ENCODE data around the gene CEMP1. TPM values are rescaled to one million over a fixed set of nuclear protein-coding genes. Genes with fewer than 3 reads are reported as not detected.

The CEMP1 gene
- total RNA-seq, 4 donors from 2014 or later, result not detected

DNA sequence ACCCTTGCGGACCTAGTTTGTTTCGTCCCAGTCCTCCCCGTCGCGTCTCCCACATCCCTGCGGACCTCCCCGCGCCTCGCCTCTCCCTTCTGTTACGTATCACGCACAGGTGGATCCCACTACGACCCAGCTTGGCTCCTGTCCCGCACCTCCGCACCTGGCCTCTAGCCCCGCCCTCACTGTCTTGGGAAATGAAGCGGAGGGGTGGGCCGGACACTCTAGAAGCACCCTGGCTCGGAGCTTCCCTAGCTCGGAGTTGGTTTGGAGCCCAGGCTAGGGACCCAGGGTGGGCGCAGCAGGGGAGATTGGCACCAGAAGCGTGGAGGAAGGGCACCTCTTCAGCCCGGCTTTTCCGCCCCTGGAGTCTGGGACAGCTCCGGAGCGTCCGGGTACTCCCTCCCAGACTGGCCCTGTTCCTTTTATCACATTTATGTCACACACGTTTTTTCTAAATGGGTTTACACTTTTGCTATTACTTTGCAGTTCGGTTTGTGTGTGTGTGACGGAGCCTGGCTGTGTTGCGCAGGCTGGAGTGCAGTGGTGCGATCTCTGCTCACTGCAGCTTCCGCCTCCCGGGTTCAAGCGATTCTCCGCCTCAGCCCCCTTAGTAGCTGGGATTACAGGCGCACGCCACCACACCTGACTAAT is 1.4 kb upstream of the CEMP1 start:
- WGBS, 2 donors, result 1 to 2% methylated on average over 32 to 34 of the region's 37 CpGs

DNA sequence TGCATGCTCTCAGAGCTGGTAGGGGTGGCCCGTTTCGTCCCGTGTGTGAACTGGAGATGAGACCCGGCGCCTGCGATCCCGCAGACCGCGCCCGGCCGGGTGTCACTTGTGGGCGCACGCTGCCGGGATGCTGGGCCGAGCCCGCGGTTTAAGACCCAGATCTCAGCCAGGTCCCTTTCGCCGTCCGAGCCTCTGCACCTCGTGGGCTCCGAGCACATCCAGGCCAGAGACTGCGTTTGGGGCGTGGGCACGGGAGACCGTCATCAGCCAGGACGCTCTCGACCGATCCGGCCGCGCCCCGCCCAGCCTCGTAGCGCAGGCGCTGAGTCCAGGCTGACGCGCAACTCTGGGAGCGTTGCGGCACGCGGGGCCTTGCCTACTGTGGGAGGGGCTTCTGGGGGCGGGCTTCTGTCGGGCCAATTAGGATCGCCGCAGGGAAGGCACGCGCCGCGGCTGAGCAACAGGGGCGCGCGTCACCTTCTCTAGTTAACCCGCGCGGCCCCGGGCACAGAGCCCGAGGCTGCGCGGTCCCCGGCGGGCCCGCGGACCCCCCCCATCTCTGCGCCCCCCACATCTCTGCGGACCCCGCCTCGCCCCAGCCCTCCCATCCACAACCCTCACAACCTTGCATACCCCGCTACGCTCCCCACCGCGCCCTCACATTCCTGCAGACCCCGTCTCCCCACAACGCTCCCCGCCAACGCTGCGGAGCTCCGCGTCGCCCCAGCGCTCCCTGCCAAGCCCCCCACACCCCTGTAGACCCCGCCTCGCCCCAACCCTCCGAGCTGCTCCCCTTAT is 687 bp upstream of the CEMP1 start:
- Histone ChIP-seq H3K4me3 (peak overlapping the region; percentile 52 to 81 (median 70)), H3K27ac (peak overlapping the region; percentile 96 to 99 (median 98)), H3K9me3 (no peaks in the 10 kb centered on the region), H3K4me1 (peaks cover 0 to 27% (median 17%) of the 10 kb centered on the region in 4 donors), H3K36me3 (peaks cover 0 to 36% (median 0%) of the 10 kb centered on the region in 3 donors), H3K27me3 (no peaks in the 10 kb centered on the region)
- TF ChIP-seq POLR2A (IDR thresholded peaks at IDR 0.05) (peak; percentile 83 to 95), EP300 (IDR thresholded peaks at IDR 0.05) (peak; percentile 97 to 99)
- TF ChIP-seq, protein P1, sequence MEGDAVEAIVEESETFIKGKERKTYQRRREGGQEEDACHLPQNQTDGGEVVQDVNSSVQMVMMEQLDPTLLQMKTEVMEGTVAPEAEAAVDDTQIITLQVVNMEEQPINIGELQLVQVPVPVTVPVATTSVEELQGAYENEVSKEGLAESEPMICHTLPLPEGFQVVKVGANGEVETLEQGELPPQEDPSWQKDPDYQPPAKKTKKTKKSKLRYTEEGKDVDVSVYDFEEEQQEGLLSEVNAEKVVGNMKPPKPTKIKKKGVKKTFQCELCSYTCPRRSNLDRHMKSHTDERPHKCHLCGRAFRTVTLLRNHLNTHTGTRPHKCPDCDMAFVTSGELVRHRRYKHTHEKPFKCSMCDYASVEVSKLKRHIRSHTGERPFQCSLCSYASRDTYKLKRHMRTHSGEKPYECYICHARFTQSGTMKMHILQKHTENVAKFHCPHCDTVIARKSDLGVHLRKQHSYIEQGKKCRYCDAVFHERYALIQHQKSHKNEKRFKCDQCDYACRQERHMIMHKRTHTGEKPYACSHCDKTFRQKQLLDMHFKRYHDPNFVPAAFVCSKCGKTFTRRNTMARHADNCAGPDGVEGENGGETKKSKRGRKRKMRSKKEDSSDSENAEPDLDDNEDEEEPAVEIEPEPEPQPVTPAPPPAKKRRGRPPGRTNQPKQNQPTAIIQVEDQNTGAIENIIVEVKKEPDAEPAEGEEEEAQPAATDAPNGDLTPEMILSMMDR (IDR thresholded peaks at IDR 0.05), result peak in 2 of 5 experiments; percentile 8 to 35
- peak; percentile 96 to 98 for DNase-seq (ENCODE audit: low spot score in 2 of 2)
- 0 to 1% methylated on average over 15 to 63 of the region's 84 CpGs for WGBS, 2 donors

More for the DNA sequence above, 1.4 kb upstream of the CEMP1 start:
- peak overlapping the region; percentile 96 to 99 (median 98) for H3K27ac ChIP-seq
- H3K27me3 ChIP-seq, result no peaks in the 10 kb centered on the region
- DNase-seq (ENCODE audit: low spot score in 2 of 2), result peak; percentile 58 to 71
- peak overlapping the region; percentile 52 to 81 (median 70) for H3K4me3 ChIP-seq
- H3K4me1 ChIP-seq, result peaks cover 0 to 31% (median 21%) of the 10 kb centered on the region in 4 donors
- no peak for TF ChIP-seq POLR2A (IDR thresholded peaks at IDR 0.05)
- peak in 1 of 2 donors; percentile 42 for TF ChIP-seq EP300 (IDR thresholded peaks at IDR 0.05)
- TF ChIP-seq, protein P1 (IDR thresholded peaks at IDR 0.05), result no peak
- H3K36me3 ChIP-seq, result peaks cover 0 to 28% (median 0%) of the 10 kb centered on the region in 3 donors
- no peaks in the 10 kb centered on the region for H3K9me3 ChIP-seq

- H3K4me1 ChIP-seq, result peaks cover 0 to 16% (median 8%) of the 10 kb centered on the region in 4 donors
- TF ChIP-seq EP300 (IDR thresholded peaks at IDR 0.05) (no peak), POLR2A (IDR thresholded peaks at IDR 0.05) (no peak)
- TF ChIP-seq, protein P1 (IDR thresholded peaks at IDR 0.05), result no peak
- H3K27ac ChIP-seq, result peak overlapping the region; percentile 92 to 99 (median 96)
- DNase-seq (ENCODE audit: low spot score in 2 of 2), result no peak
- H3K27me3 ChIP-seq, result no peaks in the 10 kb centered on the region
- no peaks in the 10 kb centered on the region for H3K9me3 ChIP-seq
- H3K36me3 ChIP-seq, result peaks cover 0 to 47% (median 6%) of the 10 kb centered on the region in 3 donors
- H3K4me3 ChIP-seq, result no peak overlapping the region
- 74 to 81% methylated on average over 8 to 14 of the region's 14 CpGs for WGBS, 2 donors
These were observed 434 bp downstream of the CEMP1 start for GRCh38 chr16:2530629-2531318.

- peaks cover 0 to 11% (median 6%) of the 10 kb centered on the region in 4 donors for H3K4me1 ChIP-seq
- no peaks in the 10 kb centered on the region for H3K27me3 ChIP-seq
- H3K27ac ChIP-seq, result peak overlapping the region in 2 of 4 donors; percentile 92 to 99
- no peaks in the 10 kb centered on the region for H3K9me3 ChIP-seq
- 78 to 84% methylated on average over 14 to 15 of the region's 15 CpGs for WGBS, 2 donors
- H3K36me3 ChIP-seq, result peaks cover 0 to 54% (median 11%) of the 10 kb centered on the region in 3 donors
- TF ChIP-seq EP300 (IDR thresholded peaks at IDR 0.05) (no peak), POLR2A (IDR thresholded peaks at IDR 0.05) (no peak)
- TF ChIP-seq, protein P1 (IDR thresholded peaks at IDR 0.05), result no peak
- DNase-seq (ENCODE audit: low spot score in 2 of 2), result no peak
- no peak overlapping the region for H3K4me3 ChIP-seq
These were observed 1.1 kb downstream of the CEMP1 start for GRCh38 chr16:2529961-2530628.

Data from tibial nerve (tissue), 4 donors.